NCI-H1694 (cell line): ENCODE data around the gene PSMB11.

Experiments
- DNase-seq: peaks from one replicate; lab custom pipeline; 2025; lab: John Stamatoyannopoulos, UW

PSMB11 gene

DNA sequence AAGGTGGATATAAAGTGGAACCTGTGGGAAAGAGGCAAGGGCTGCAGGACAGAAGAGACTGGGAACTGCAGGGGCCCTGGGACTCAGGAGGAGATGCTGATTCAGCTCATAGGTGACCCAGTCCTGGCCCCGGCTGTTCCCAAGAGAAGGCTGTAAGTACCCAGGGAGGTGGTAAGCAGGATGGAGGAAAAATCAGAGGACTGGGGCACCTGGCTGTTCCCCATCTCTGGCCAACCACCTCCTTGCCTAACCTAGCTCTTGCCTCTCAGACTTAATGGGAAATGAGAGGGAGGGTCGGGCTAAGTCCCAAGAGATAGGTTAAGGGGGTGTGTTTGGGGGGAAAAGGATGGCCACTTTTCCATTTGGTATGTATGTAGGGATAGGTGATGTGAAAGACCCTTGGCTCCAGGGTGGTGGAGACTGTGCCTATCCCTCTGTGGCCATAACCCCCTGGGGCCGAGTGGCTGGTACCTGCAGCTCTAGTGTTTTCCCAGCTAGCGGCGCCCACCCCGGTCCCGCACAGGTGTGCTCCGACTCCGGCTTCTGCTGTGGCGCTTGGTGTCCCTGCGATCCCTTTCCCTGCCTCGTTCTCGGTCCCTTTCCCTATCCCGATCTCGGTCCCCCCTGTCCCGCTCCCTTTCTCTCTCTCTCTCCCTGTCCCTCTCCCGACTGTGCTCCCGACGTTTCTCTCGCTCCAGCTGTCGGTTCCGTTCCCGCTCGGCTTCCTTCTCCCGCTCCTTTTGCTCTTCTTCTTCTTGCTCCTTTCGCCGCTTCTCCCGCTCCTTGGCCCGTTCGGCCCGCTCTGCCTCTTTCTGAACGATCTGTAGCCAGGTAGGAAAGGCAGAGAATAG, 16.9 kb downstream of the PSMB11 start:
- DNase-seq = no peak

DNA sequence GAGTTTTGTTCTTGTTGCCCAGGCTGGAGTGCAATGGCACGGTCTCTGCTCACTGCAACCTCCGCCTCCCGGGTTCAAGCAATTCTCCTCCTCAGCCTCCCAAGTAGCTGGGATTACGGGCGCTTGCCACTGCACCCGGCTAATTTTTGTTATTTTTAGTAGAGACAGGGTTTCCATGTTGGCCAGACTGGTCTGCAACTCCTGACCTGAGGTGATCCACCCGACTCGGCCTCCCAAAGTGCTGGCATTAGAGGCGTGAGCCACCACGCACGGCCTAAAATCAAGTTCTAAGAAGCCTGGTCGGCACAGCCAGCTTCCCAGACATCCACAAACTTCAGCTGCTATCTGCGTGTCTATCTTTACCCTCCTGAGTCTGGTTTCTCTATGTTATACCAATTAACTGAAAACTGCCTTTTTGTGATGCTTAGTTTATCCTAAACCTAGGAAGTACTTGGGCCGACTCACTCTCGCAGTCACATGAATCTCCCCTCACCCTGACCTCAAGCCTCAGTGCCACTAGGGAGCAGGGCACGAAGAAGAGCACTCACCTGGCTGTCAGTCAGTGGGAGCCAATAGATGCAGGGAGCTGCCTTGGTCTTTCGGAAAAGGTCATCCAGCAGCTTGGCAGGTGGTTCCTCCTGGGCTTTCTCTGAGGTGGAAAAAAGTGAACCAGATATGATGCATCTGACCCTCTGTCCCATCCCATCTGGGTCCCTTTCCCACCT, 18.7 kb downstream of the PSMB11 start:
- DNase-seq = no peak

DNA sequence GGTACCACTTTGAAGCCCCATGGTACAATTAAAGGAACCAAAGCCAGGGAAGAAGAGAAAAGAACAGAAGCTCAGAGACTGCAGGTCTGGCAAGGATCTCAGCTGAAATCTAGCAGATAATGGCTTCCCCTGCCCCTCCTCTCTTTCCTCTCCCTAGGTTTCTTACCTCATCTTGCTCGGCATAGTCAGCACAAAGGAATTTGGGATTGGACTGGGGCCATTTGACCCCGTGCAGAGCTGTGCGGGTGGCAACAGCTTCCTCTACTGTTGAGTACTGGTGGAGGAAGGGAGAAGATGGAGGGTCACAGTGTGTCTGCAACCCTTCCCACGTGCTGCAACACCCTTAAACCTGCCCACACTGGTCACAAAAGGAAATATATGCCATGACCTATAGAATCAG, 20.0 kb downstream of the PSMB11 start:
- no peak for DNase-seq

DNA sequence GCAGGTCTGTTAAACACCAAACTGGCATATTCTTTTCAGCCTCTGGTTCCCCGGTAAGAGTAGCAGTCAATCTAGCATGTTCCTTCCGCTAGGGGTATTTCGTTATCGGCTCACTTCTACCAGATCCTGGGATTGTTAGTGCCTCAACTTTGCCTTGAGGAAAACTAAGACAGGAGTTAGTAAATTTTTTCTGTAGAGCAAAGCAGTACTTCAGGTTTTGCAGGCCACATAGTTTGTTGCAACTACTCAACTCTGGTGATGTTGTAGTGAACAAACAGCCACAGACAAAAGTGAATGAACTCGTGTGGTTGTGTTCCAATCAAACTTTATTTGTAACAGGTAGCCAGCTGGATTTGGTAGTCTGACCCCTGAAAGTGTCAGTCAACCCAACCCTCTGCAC, 21.6 kb downstream of the PSMB11 start:
- DNase-seq = no peak

DNA sequence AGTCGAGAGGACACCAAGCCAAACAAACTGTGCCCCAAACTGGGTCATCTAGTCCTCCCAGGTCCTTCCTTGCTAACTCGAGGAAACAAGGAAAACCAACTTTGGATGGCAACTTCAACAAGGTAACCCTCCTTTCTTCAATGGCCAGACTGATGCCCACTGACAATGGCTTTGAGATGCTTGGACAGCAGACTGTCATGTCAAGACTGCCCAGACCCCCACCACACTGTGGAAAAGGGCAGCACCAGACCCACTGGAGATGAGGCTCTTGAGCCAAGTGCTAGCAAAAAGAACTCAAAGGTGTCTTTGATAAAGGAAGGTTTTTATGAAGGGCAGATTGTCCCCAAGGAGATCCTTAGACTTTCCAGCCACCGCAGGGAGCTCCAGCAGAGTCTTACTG, 24.4 kb downstream of the PSMB11 start:
- DNase-seq = no peak

DNA sequence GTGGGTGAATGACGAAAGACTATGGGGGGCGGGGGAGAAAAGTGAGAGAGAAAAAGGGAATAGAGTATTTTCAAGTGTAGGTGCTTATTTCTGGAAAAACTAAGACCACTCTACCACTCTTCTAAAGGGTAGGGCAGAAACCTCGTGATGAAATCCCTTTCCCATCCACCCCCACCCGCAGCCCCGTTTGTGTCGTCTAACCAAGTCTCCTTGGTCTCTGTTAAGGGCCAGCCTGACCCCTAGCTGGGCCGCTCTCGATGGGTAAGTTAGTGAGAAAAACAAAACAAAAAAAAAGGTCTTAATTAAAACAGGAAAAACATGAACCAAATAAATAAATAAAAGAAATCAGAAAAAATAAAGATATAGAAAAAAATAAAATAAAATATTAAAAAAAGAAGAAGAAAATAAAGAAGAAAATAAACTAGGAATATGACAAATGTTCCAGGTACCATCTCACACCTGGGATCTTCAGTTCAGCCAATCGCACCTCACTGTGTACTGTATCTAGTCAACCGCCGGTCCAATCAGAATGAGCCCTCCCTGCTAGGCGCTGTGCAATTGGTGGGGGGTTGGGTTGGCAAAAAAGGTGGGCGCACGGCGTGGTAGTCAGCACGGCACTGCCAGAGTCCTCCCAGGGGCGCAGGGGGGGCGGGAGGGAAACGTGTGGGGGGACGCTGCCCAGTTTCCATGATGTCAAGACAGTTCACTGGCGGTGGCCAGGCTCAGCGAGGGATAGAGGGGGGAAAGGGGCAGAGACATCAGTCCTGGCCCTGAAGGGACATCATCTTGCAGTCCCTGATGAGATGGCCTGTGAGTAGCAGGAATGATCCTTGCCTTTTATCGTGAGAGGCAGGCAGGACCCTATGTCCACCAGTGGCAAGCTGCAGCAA, 25.1 kb downstream of the PSMB11 start:
- DNase-seq = no peak

DNA sequence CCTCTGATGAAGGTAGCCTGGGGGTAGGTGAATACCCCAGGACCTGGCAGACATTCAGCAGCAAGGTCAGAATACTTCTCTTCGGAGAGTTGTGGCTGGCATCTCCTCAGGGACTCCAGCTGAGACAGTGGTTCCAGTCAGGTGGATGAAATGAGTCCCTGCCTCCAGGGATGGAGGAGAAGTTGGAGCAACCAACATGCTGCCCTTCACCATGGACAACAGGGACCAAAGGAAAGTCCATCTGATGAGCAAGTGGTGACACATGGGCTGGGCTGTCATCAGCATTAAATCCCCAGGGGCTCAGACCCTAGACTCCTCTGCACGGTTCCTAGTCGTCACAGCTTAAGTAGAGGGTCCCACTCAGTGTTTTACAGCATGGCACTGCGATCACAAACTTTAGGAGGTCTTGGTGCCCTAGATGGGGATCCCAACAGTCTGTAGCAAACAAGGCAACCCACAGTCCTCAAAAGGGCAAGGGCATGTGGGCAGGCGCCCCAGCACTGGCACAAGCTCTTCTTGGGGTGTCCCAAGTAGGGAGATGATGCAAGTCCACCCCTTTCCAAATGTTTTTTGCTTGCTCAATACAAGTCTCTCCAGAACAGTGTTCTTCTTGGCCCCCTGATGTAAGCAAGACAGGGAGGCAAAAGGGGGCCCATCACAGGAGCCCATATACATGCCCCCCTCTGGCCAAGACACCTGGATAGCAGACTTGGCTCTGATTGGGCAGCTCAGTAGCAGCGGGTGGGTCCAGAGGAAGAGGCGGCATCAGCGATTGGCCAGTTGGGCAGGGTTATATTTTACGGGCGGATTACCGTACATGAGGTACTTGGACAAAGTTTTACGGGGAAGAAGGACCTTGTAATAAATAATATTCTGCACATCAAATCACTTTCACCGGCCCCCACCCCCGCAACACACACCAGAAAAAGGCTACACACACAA, 26.1 kb downstream of the PSMB11 start:
- no peak for DNase-seq

DNA sequence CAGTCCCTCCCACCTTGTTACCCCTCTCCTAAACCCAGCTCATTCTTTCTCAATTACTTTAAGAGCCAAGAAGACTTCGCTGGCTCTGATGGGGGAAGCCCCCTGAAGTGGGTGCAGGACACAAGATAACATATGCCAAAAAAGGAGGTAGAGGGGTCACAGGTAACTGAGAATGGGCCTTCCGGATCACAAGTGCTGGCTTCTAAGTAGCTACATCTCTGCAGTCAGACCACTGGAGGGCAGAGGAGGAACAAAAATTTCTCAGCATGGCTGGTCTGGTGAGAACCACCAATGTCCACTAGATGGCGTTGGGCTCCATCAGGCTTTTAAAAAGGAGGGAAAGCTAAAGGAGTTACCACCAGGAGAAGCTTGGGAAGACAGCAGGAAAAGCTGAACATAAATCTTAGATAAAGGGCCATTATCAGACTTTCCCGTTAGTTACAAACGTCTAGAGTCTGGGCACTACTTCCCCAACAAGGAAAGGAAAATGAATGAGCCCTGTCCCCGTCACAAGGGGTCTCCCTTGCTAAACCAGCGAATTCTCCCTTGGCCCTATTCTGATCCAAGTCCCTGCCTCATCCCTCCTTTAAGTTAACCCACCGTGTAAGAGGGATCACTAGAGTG, 26.9 kb downstream of the PSMB11 start:
- DNase-seq = no peak

DNA sequence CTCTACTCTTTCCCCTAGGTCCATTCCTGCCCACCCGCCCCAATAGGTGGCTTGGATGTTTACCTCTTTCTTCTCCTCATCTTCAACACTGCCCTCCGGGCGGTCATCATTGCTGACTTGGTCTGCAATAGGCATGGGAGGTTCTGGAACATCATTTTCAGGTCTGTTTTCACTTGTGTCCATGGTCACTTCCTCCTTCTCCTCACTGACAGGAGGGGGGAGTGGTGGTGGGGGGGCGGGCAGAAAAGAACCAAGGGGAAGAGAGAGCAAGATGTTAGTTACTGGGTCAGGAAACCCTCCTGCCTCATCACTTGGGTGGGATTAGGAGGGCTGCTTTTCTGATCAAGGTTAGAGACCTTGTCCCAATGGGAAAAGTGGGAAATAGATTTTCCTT, 27.4 kb downstream of the PSMB11 start:
- DNase-seq = no peak

DNA sequence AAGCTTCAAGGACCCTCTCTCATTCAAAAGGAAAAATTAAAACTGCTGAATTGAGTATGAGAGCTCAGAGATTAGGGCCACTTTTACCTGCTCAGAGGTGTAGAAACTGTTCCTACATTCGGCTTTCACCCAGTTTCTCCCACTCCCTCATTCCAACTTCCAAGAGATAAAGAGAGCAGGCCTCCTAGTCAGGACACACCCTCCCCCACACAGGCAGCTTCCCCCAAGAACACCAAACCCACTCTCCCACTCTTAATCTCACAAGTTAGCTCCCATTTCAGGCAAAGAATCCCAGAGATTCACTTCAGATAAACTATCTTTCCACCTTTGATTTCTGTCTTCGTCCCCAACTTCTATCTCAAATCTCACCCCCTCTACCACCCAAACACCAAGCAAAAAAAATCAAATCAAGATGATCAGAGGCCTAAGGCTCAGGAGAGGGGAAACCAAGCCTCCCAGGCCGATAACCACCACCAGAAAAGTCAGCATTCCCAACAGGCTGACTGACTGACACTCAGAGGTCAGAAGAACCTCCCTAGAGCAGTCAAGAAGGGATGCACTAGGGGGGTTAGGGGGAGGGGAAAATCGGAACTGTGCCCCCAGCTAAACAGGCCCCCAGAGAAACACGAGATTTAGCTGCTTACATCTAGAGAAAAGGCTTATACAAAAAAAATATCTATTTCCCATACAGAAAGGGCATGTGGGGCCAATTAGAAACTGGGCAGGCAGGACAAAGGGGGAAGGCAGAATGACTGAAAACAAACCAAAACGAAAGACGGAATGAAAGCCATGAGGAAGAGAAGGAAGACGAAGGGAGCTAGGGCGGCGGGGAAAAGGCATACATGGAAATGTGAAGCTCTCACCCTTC, 28.5 kb downstream of the PSMB11 start:
- no peak for DNase-seq

DNA sequence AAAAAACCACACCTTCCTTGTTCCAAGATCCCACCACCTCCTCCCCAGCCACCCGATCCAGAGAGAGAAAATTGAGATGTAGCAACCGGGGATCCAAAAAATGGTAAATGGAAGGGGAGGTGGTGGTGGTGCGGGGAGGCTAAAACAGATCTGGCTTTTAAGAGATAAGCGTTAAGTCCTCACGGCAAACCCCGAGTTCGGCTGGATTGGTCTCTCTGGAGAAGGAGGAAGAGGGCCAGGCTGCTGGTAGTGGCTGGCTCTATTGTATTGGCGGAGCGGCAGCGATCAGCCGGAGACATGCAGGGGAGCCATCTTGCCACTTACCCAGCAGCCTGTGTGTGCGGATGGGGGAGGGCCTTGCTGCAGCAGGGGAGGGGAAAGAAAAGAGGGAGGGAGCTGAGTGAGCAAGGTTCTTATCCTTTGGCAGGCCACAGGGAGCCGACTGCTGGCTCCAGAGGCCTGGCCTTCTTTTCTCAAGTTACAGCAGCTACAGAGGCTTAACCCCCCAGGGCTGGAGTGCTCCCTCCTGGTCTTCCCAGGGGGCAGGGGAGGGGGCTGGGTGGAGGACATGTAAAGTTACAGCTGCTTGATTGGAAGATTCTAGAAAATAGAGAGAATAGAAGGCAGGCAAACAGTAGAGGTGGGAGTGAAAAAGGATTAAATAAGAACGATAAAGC, 29.4 kb downstream of the PSMB11 start:
- DNase-seq = no peak

DNA sequence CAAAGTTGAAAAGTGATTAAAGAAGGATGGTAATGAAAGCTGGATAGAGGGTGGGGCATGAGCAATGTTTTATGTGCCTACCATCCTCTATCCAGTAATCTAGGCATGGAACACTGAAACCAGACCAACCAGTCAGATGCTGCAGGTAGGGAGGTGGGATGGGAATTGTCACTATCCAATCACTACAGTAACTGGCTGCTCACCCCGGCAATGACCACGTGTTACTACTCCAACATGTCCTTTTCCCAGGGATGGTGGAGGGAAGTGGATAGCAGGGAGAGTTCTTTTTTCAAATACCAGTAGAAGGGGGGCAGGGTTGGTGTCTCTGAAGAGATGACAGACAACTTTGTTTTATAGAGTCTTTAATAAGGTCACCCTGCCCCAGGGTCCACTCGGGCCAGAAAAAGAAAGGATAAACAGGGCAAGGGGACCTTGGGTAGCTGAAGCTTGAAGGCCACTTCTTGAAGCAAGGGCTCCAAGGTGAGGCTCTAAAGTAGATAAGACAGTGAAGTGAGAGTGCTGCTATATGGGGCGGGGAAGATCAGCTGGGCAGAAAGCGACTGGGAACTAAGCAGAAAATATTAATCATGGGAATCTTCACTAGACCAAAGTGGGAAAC, 30.0 kb downstream of the PSMB11 start:
- no peak for DNase-seq

DNA sequence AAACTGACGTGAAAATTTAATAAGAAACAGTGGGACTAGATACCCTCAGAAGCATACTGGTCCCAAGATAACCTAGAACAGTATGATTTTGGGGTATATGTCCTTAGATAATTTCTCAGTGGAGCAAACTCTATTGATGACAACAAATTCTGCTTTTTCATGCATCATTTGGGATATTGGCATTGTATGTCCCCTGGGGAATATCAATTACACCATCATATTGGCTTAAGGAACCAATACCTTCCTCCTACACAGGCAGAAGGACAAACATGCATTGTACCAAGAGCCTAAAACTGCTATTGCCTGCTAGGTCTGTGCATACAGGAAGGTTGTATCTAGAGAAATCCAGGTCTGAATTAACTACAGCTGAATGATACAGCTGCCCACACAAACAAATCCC, 32.9 kb downstream of the PSMB11 start:
- DNase-seq = no peak

DNA sequence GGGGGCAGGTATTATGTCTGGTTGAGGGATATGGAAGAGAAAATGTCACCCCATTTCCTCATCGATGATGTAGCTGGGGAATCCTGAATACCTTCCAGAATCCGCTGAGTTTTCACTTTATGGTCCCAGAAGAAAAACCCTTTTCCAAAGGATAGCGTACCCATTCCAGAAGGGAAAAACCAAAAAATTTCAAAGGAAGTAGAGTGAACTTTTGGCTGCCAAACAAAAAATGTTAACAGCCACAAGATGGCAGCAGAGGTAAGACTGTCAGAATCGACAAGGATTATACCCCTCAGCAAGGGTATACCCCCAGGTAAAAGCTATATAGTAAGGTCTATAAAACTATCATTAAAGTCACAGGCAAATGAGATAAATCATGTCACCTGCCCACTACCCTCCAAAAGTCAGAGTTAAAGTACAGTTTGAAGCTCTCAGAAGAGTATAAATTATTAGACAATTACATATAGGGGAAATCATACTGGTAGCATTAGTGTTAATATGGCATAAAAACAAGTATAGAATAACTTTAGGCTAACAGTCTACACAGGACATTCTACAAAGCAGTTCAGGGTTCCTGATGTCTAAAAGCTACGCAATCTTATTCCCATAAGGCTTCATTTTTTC, 34.9 kb downstream of the PSMB11 start:
- DNase-seq = no peak

DNA sequence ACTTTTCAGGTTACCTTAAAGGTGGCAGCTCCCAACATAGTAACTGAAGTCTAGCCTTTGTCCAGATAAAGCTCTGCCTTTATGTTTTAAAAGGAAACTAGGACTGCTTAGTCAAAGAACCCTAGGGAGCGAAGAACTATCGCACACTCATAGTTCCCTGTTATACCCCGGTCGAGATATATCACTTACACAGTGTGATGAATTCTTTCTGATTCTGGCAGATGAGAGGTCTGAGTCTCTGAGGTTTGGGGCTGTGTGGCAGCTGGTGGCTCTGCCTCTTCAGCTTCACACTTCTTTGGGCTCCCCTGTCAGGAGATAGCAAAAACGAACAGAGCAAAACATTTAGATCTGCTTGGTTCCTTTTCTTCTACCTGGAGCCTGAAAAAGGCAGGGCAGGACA, 36.0 kb downstream of the PSMB11 start:
- DNase-seq = no peak

DNA sequence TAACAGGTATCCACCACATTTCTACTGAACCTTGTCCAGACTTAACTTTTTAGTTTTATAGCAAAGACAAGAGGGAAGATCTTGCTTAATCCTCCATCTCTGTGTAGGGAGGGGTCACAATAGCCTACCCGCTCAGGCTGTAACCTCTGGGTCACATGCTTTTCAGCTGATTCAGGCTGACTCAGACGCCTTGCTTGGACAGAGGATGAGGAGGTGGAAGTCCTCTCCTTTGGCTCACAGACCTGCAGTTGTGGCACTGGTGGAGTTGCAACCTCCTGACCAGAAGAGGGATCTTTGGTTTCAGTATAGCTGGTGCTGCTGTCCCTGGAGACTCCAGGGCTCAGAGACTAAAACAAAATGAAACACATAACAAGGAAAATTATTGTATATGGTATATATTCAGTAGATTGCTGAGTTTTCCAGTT, 36.7 kb downstream of the PSMB11 start:
- DNase-seq = no peak

DNA sequence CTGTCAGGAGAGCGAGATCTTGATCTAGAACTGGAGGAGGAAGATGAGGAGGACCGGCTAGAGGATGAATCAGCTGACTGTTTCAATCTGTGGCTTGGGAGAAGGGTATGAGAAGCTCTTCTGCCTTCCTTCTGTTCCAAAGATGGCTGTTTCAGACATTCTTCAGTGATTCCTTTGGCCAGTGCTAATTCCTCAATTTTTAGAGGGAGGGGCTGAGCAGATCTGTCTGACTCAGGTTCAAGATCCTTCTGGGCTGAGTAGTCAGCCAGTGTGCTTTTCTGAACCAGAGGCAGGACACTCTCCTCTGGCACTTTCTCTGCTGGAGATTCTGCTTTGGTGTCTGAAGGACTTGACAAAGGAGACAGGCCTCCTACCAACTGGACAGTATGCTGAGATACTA, 37.7 kb downstream of the PSMB11 start:
- DNase-seq = no peak

DNA sequence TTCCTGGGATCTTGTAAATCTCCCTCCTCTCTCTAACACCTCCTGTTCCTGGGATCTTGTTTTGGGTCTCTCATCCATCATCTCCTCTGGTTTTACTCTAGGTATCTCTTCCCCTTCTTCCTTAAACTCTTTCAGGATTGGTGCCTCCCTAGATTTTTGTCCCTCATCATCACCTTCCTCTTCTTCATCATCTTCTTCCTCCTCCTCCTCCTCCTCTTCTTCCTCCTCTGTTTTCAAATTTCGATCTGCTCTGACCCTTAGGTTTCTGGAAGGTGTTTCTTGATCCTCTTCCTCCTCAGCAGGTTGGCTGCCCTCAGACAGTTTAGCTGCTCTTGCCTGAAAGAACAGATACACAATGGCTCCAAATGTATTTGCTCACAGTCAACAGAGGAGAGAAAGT, 38.5 kb downstream of the PSMB11 start:
- no peak for DNase-seq
